ENCODE data around the gene RNASE13. TPM values are rescaled to one million over a fixed set of nuclear protein-coding genes. Genes with fewer than 3 reads are reported as not detected.

RNASE13 gene
- total and polyA plus RNA-seq, 2 of the 4 experiments (the other 2 are of a cell fraction) = not detected

GRCh38 chr14:21039585-21040369, 5.2 kb upstream of the RNASE13 start:
- ChIA-PET POLR2A (ENCODE audit: unreplicated experiment) (no interaction called here), CTCF (interaction anchor here (0.6 to 3.7 kb wide), 11 partner anchors 8 to 348 kb away, joined by 3 to 37 read pairs (median 4); no protein-coding TSS in a partner anchor)
- Histone ChIP-seq H3K9ac (ENCODE audit: low read depth, low read length) (no peak overlapping the region), H3K18ac (ENCODE audit: low read depth, low read length) (no peak overlapping the region), H2BK20ac (ENCODE audit: low read depth, low read length) (no peak overlapping the region), H2AK5ac (ENCODE audit: low read depth, low read length) (no peak overlapping the region), H3K36me3 (ENCODE audit: control insufficient read depth, insufficient read depth, low read length) (no peaks in the 10 kb centered on the region), H4K8ac (ENCODE audit: low read depth in 2 of 2, low read length in 2 of 2) (no peak overlapping the region), H4K20me1 (ENCODE audit: insufficient read depth, low read length) (no peaks in the 10 kb centered on the region), H2BK5ac (ENCODE audit: low read depth, low read length, poor library complexity, severe bottlenecking) (no peak overlapping the region), H3K4me3 (ENCODE audit: insufficient read depth, low read depth, low read length) (no peak overlapping the region), H3K27me3 (ENCODE audit: control insufficient read depth, insufficient read depth, low read length) (peaks cover 36% of the 10 kb centered on the region), H2AFZ (replicated peaks; ENCODE audit: low read length, poor library complexity) (no peak overlapping the region), H3K4ac (ENCODE audit: low read depth, low read length) (no peak overlapping the region), H2BK15ac (ENCODE audit: low read depth, low read length) (no peak overlapping the region), H2AK9ac (replicated peaks; ENCODE audit: low read depth, low read length, poor library complexity) (no peak overlapping the region), H3K14ac (replicated peaks; ENCODE audit: low read depth, low read length) (no peak overlapping the region), H3K23ac (ENCODE audit: low read depth, low read length) (no peak overlapping the region), H3K4me2 (ENCODE audit: low read depth, low read length) (no peak overlapping the region), H3K27ac (ENCODE audit: insufficient read depth, low read length) (no peak overlapping the region), H4K5ac (ENCODE audit: low read depth, low read length) (no peak overlapping the region), H3K9me1 (ENCODE audit: insufficient read depth, low read length) (no peaks in the 10 kb centered on the region), H3K56ac (ENCODE audit: extremely low read depth, insufficient read depth, low read length) (no peak overlapping the region), H2BK120ac (ENCODE audit: low read depth, low read length) (no peak overlapping the region), H3K4me1 (ENCODE audit: control insufficient read depth, insufficient read depth, low read length) (peaks cover 2% of the 10 kb centered on the region; the same call in 1 of the 2 replicates), H4K91ac (ENCODE audit: insufficient read depth, low read depth, low read length) (no peak overlapping the region), H3K79me1 (ENCODE audit: low read depth in 1 of 2, low read length in 2 of 2) (no peaks in the 10 kb centered on the region), H3K9me3 (ENCODE audit: control insufficient read depth, insufficient read depth, low read length) (no peaks in the 10 kb centered on the region)
- in situ Hi-C loops (cut with MboI; ENCODE audit: low sequenced_read_pairs) (no loop called here), dilution Hi-C loops (cut with HindIII; ENCODE audit: low sequenced_read_pairs, unreplicated experiment) (no loop called here), intact Hi-C loops (cut with micrococcal nuclease) (loop anchor here (1.0 to 2.0 kb wide), 4 partner anchors 25 to 342 kb away; no protein-coding TSS in a partner anchor)
- no TSS peak for BruUV-seq (replicated peaks)
- ATAC-seq (ENCODE audit: low read depth) (peak; percentile 81), DNase-seq (peak; percentile 67)
- TF ChIP-seq RAD21 (IDR thresholded peaks at IDR 0.05; ENCODE audit: low read length) (peak; percentile 70), MAFK (IDR thresholded peaks at IDR 0.05; ENCODE audit: low read depth, low read length) (no peak), SMC3 (IDR thresholded peaks at IDR 0.05; ENCODE audit: low read depth, low read length) (peak; percentile 60), RCOR1 (IDR thresholded peaks at IDR 0.05; ENCODE audit: insufficient replicate concordance, low read length) (no peak)
- TF ChIP-seq, protein P1, sequence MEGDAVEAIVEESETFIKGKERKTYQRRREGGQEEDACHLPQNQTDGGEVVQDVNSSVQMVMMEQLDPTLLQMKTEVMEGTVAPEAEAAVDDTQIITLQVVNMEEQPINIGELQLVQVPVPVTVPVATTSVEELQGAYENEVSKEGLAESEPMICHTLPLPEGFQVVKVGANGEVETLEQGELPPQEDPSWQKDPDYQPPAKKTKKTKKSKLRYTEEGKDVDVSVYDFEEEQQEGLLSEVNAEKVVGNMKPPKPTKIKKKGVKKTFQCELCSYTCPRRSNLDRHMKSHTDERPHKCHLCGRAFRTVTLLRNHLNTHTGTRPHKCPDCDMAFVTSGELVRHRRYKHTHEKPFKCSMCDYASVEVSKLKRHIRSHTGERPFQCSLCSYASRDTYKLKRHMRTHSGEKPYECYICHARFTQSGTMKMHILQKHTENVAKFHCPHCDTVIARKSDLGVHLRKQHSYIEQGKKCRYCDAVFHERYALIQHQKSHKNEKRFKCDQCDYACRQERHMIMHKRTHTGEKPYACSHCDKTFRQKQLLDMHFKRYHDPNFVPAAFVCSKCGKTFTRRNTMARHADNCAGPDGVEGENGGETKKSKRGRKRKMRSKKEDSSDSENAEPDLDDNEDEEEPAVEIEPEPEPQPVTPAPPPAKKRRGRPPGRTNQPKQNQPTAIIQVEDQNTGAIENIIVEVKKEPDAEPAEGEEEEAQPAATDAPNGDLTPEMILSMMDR (conservative IDR thresholded peaks at IDR 0.05; ENCODE audit: low read depth, low read length) = peak; percentile 68
- WGBS, 2 experiments (ENCODE audit: extremely low coverage in 2 of 2, insufficient read length in 1 of 2) = 62% methylated on average over 4 of the region's 8 CpGs; no CpG with 5 or more reads in 1 of the 2 experiments

Data from IMR-90 (cell line).